ENCODE results near the gene SSMEM1.
"Not testable (repeated sequence)": the region's sequence is repeated elsewhere in the genome, so short reads cannot be mapped to it uniquely, and the experiment has no call there.

SSMEM1 gene

GRCh38 chr7:130226333-130226732 lies 18.7 kb downstream of the SSMEM1 start:
- Histone ChIP-seq H3K9me3 (ENCODE audit: severe bottlenecking) (no peaks in the 10 kb centered on the region), H3K27ac (ENCODE audit: poor library complexity, severe bottlenecking) (no peak overlapping the region), H3K27me3 (ENCODE audit: insufficient read depth, poor library complexity, severe bottlenecking) (no peaks in the 10 kb centered on the region), H3K4me1 (ENCODE audit: insufficient read depth, poor library complexity, severe bottlenecking) (no peaks in the 10 kb centered on the region), H3K36me3 (ENCODE audit: low read depth) (no peaks in the 10 kb centered on the region), H3K4me3 (ENCODE audit: severe bottlenecking) (no peak overlapping the region)
- no peak for TF ChIP-seq CTCF (IDR thresholded peaks at IDR 0.05; ENCODE audit: poor library complexity, severe bottlenecking)
- ATAC-seq (ENCODE audit: low read depth) (no peak), DNase-seq (ENCODE audit: low spot score) (no peak)

GRCh38 chr7:130227883-130228575 lies 20.4 kb downstream of the SSMEM1 start:
- H3K9me3 ChIP-seq (ENCODE audit: severe bottlenecking) = no peaks in the 10 kb centered on the region
- no peak for TF ChIP-seq CTCF (IDR thresholded peaks at IDR 0.05; ENCODE audit: poor library complexity, severe bottlenecking)
- no peak for DNase-seq (ENCODE audit: low spot score)
- H3K4me3 ChIP-seq (ENCODE audit: severe bottlenecking) = no peak overlapping the region
- no peaks in the 10 kb centered on the region for H3K27me3 ChIP-seq (ENCODE audit: insufficient read depth, poor library complexity, severe bottlenecking)
- H3K36me3 ChIP-seq (ENCODE audit: low read depth) = no peaks in the 10 kb centered on the region
- ATAC-seq (ENCODE audit: low read depth) = no peak
- no peaks in the 10 kb centered on the region for H3K4me1 ChIP-seq (ENCODE audit: insufficient read depth, poor library complexity, severe bottlenecking)
- H3K27ac ChIP-seq (ENCODE audit: poor library complexity, severe bottlenecking) = no peak overlapping the region

- Histone ChIP-seq H3K4me1 (ENCODE audit: insufficient read depth, poor library complexity, severe bottlenecking) (no peaks in the 10 kb centered on the region), H3K9me3 (ENCODE audit: severe bottlenecking) (no peaks in the 10 kb centered on the region), H3K36me3 (ENCODE audit: low read depth) (no peaks in the 10 kb centered on the region), H3K27ac (ENCODE audit: poor library complexity, severe bottlenecking) (no peak overlapping the region), H3K4me3 (ENCODE audit: severe bottlenecking) (no peak overlapping the region), H3K27me3 (ENCODE audit: insufficient read depth, poor library complexity, severe bottlenecking) (no peaks in the 10 kb centered on the region)
- no peak for DNase-seq (ENCODE audit: low spot score)
- no peak for ATAC-seq (ENCODE audit: low read depth)
- no peak for TF ChIP-seq CTCF (IDR thresholded peaks at IDR 0.05; ENCODE audit: poor library complexity, severe bottlenecking)
Measured at GRCh38 chr7:130228840-130229502, 21.3 kb downstream of the SSMEM1 start.

- H3K27ac ChIP-seq (ENCODE audit: poor library complexity, severe bottlenecking); ATAC-seq (ENCODE audit: low read depth); DNase-seq (ENCODE audit: low spot score); H3K9me3 ChIP-seq (ENCODE audit: severe bottlenecking); H3K36me3 ChIP-seq (ENCODE audit: low read depth); H3K27me3 ChIP-seq (ENCODE audit: insufficient read depth, poor library complexity, severe bottlenecking); H3K4me1 ChIP-seq (ENCODE audit: insufficient read depth, poor library complexity, severe bottlenecking); H3K4me3 ChIP-seq (ENCODE audit: severe bottlenecking): not testable (repeated sequence)
Measured at GRCh38 chr7:130229981-130230380, 22.3 kb downstream of the SSMEM1 start.

- no peaks in the 10 kb centered on the region for H3K4me1 ChIP-seq (ENCODE audit: insufficient read depth, poor library complexity, severe bottlenecking)
- no peak for ATAC-seq (ENCODE audit: low read depth)
- H3K27me3 ChIP-seq (ENCODE audit: insufficient read depth, poor library complexity, severe bottlenecking) = no peaks in the 10 kb centered on the region
- no peaks in the 10 kb centered on the region for H3K9me3 ChIP-seq (ENCODE audit: severe bottlenecking)
- TF ChIP-seq CTCF (IDR thresholded peaks at IDR 0.05; ENCODE audit: poor library complexity, severe bottlenecking) = no peak
- no peaks in the 10 kb centered on the region for H3K36me3 ChIP-seq (ENCODE audit: low read depth)
- no peak overlapping the region for H3K4me3 ChIP-seq (ENCODE audit: severe bottlenecking)
- H3K27ac ChIP-seq (ENCODE audit: poor library complexity, severe bottlenecking) = no peak overlapping the region
- no peak for DNase-seq (ENCODE audit: low spot score)
Measured at GRCh38 chr7:130231792-130232191, 24.1 kb downstream of the SSMEM1 start.
